Nephron progenitor cell (in vitro differentiated cells): ENCODE data around the gene HPS3.

ENCODE experiments used
- DNase-seq: peaks from one replicate; pipeline ENCODE4 v3.0.0; 2021
- H3K27ac Mint-ChIP-seq: 2 replicates; pipeline ENCODE4 v1.8.0; 2021; ENCODE audit warnings: mild to moderate bottlenecking, moderate library complexity, mixed read lengths
- H3K27me3 Mint-ChIP-seq: 2 replicates; pipeline ENCODE4 v1.8.0; 2021; ENCODE audit warnings: mild to moderate bottlenecking, low read depth, mixed read lengths; ENCODE audit not compliant: poor library complexity
- H3K36me3 Mint-ChIP-seq: 2 replicates; pipeline ENCODE4 v1.8.0; 2021; ENCODE audit warnings: low read depth, mixed read lengths
- H3K4me1 Mint-ChIP-seq: 2 replicates; pipeline ENCODE4 v1.8.0; 2021; ENCODE audit warnings: mixed read lengths
- H3K4me3 Mint-ChIP-seq: 2 replicates; pipeline ENCODE4 v1.8.0; 2021; ENCODE audit warnings: mild to moderate bottlenecking, moderate library complexity, mixed read lengths
- H3K9me3 Mint-ChIP-seq: 2 replicates; pipeline ENCODE4 v1.8.0; 2021; ENCODE audit warnings: mild to moderate bottlenecking, moderate library complexity, mixed read lengths
- CTCF ChIP-seq: fragments of 200-600 bp; sonication (generic); IDR thresholded peaks from 2 replicates; pipeline ENCODE4 v1.5.0; 2021; ENCODE audit warnings: antibody characterized with exemption

Gene HPS3

GRCh38 chr3:149086232-149086988 is 43.0 kb upstream of the HPS3 start, which contains the start of gene HLTF:
TSS of gene HLTF (minus strand) at chr3:149086533. CDS start at chr3:149086336, 197 bp downstream.
- DNase-seq, result peak; percentile 87
- Mint-ChIP-seq H3K9me3 (peaks cover 36% of the 10 kb centered on the region), H3K27me3 (peaks cover 25% of the 10 kb centered on the region), H3K27ac (peak within 1 kb of the TSS; percentile 61), H3K4me1 (peaks cover 26% of the 10 kb centered on the region), H3K4me3 (peak within 1 kb of the TSS; percentile 91), H3K36me3 (peaks cover 44% of the 10 kb centered on the region)
- no peak for TF ChIP-seq CTCF

GRCh38 chr3:149087208-149087607 is 42.2 kb upstream of the HPS3 start:
- Mint-ChIP-seq H3K27me3 (peaks cover 25% of the 10 kb centered on the region), H3K4me1 (peaks cover 26% of the 10 kb centered on the region), H3K9me3 (peaks cover 36% of the 10 kb centered on the region), H3K36me3 (peaks cover 36% of the 10 kb centered on the region), H3K27ac (no peak overlapping the region), H3K4me3 (no peak overlapping the region)
- DNase-seq, result no peak
- TF ChIP-seq CTCF, result no peak

GRCh38 chr3:149089395-149089794 is 40.0 kb upstream of the HPS3 start:
- Mint-ChIP-seq H3K36me3 (peaks cover 15% of the 10 kb centered on the region), H3K27me3 (peaks cover 22% of the 10 kb centered on the region), H3K4me3 (no peak overlapping the region), H3K9me3 (peaks cover 30% of the 10 kb centered on the region), H3K27ac (no peak overlapping the region), H3K4me1 (peaks cover 21% of the 10 kb centered on the region)
- TF ChIP-seq CTCF, result no peak
- no peak for DNase-seq

GRCh38 chr3:149090461-149090860 is 39.0 kb upstream of the HPS3 start:
- no peak overlapping the region for H3K4me3 Mint-ChIP-seq
- peaks cover 7% of the 10 kb centered on the region for H3K36me3 Mint-ChIP-seq
- no peak overlapping the region for H3K27ac Mint-ChIP-seq
- H3K9me3 Mint-ChIP-seq, result peaks cover 26% of the 10 kb centered on the region
- no peak for DNase-seq
- H3K27me3 Mint-ChIP-seq, result peaks cover 22% of the 10 kb centered on the region
- H3K4me1 Mint-ChIP-seq, result peaks cover 12% of the 10 kb centered on the region
- no peak for TF ChIP-seq CTCF

- no peak for TF ChIP-seq CTCF
- DNase-seq, result no peak
- peaks cover 22% of the 10 kb centered on the region for H3K9me3 Mint-ChIP-seq
- H3K27me3 Mint-ChIP-seq, result peaks cover 19% of the 10 kb centered on the region
- no peak overlapping the region for H3K4me3 Mint-ChIP-seq
- peaks cover 8% of the 10 kb centered on the region for H3K4me1 Mint-ChIP-seq
- peaks cover 3% of the 10 kb centered on the region for H3K36me3 Mint-ChIP-seq
- no peak overlapping the region for H3K27ac Mint-ChIP-seq
Measured at GRCh38 chr3:149090907-149091306, 38.5 kb upstream of the HPS3 start.

GRCh38 chr3:149091983-149092382 is 37.5 kb upstream of the HPS3 start:
- no peak for DNase-seq
- Mint-ChIP-seq H3K4me1 (peaks cover 8% of the 10 kb centered on the region), H3K36me3 (peaks cover 3% of the 10 kb centered on the region), H3K4me3 (no peak overlapping the region), H3K27me3 (peaks cover 12% of the 10 kb centered on the region), H3K9me3 (peaks cover 15% of the 10 kb centered on the region), H3K27ac (no peak overlapping the region)
- no peak for TF ChIP-seq CTCF
